ENCODE data around the gene CLCN4.

The CLCN4 gene

DNA sequence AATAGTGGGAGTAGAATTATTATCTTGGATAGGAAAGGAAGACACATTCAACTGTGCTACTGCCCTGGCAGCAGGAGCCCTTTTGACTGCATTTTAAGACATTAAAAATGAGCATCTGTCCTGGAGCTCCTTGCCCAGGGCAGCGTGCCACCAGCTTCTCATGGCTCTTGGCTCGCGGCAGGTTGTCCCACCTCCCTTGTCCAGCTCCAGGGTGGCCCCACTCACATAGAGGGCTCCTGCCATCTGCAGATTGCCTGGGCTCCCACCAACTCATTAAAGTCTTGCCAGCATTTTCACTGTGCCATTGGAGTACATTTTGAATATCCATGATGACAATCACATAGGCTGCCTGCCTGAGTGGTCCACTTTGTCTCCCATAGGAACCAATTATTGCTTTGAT lies 27.0 kb downstream of the CLCN4 start:
- no peak for TF ChIP-seq GATA2 (IDR thresholded peaks at IDR 0.05; ENCODE audit: low read depth, low read length)
- TF ChIP-seq GATA3 (IDR thresholded peaks at IDR 0.05; ENCODE audit: low read depth, low read length), result no peak

DNA sequence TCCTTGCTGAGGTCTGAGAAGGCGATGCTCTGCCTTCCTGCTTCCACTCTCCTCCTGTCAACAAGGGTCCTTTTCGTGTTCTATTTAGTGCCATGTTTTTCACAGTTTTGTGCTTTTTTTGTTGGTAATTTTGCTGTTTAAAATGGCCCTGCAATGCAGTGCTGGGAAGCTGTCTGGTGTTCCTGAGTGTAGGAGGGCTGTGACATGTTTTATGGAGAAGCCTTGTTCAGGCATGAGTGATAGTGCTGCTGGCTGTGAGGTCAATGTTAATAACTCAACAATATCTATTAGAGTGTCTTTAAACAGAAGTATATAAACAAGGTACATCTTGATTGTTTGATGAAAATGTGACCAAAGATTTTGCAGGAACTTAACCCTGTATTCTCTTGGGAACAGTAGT lies 27.6 kb downstream of the CLCN4 start:
- TF ChIP-seq GATA3 (IDR thresholded peaks at IDR 0.05; ENCODE audit: low read depth, low read length), result no peak
- TF ChIP-seq GATA2 (IDR thresholded peaks at IDR 0.05; ENCODE audit: low read depth, low read length), result no peak

DNA sequence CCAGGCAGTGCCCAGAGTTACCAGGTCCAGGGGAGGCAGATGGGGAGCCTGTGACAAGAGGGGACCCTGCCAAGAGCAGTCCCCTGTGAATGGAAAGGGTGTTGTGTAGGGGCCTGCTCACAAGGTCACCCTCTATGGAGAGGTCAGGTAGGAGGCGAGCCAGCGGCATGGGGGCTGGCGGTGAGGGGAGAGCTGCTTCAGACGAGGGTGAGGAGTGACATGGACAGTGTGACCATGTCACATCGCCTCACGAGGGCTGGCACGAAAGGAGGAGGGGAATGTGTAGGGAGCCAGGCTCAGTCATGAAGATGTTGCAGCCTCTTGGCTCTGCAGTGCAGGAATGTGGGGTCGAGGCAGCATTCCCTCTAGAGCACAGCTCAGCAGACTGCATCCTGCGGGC lies 29.6 kb downstream of the CLCN4 start:
- TF ChIP-seq GATA2 (IDR thresholded peaks at IDR 0.05; ENCODE audit: low read depth, low read length) (no peak), GATA3 (IDR thresholded peaks at IDR 0.05; ENCODE audit: low read depth, low read length) (no peak)

DNA sequence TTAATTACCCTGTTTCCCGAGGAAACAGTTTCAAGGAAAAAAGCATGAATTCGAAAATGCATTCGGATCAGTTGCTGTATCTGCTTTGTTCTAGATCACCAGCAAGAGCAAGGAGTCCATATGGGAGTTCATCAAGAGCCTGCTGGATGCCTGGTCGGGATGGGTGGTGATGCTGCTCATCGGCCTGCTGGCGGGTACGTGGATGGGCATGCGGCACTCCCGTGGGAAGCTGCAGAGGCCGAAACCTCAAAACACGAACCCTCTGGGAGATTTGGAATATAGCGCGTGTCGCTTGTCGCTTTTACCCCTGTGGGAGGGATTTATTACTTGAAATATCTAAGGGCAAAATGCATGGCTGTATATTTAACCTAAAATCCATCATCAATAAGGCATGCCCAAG lies 30.6 kb downstream of the CLCN4 start:
- TF ChIP-seq GATA3 (IDR thresholded peaks at IDR 0.05; ENCODE audit: low read depth, low read length) (no peak), GATA2 (IDR thresholded peaks at IDR 0.05; ENCODE audit: low read depth, low read length) (no peak)

DNA sequence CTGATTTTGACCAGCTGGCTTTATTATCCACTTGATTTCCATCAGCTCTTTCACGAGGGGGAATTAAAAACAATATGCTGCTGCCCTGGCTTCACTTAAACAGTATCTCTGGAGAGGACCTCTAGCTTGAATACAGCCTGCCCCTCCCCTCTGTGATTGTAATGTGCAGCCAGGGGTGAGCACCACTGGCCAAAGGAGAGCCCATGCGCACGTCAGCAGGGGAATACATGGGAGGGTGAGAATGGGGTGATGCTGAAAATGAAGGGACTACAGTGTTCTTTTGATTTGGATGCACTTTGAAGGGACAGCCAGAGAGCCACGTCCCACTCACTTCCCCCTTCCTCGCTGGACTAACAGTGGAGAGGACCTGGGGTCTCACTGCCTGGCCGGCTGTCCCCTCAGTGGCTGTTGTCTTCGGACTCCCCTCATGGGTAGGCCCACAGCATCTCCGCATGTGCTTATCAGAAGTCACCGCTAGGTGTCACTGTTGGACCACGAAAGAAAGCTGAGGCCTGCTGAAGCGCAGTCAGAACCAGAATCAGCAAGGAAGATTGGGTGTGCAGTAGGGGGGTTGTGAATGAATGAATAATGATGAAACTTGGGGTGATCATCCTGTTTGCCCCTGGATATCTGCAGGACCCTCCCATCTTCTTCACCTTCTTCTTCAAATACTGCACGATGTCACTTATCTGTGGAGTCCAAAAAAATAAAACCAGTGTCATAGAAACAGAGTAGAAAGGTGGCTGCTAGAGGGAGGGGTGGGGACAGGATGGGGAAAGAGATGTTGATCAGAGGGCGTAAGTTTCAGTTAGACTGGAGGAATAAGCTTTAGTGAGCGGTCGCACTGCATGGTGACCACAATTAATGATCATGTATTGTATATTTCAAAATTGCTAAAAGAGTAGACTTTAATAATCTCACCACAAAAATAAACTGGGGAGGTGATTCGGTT lies 32.8 kb downstream of the CLCN4 start:
- TF ChIP-seq GATA2 (IDR thresholded peaks at IDR 0.05; ENCODE audit: low read depth, low read length) (no peak), GATA3 (IDR thresholded peaks at IDR 0.05; ENCODE audit: low read depth, low read length) (no peak)

DNA sequence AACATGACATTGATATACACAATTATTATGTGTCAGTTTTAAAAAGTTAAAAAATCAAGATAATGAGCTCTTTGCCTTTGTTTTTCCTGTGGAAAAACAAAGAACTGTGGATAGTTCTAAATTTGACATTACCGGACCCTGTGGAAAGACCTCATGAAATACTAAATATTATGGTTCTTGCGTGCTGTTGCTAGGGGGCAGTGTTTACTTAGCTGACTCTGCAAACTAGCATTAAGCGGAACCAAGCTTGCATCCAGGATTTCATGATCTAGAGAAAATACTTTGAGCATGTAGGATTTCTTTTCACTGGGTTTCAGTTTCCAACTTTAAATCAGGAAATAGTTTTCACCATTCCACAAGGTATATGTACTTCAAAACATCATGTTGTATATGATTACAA lies 33.6 kb downstream of the CLCN4 start:
- TF ChIP-seq GATA2 (IDR thresholded peaks at IDR 0.05; ENCODE audit: low read depth, low read length) (no peak), GATA3 (IDR thresholded peaks at IDR 0.05; ENCODE audit: low read depth, low read length) (no peak)

DNA sequence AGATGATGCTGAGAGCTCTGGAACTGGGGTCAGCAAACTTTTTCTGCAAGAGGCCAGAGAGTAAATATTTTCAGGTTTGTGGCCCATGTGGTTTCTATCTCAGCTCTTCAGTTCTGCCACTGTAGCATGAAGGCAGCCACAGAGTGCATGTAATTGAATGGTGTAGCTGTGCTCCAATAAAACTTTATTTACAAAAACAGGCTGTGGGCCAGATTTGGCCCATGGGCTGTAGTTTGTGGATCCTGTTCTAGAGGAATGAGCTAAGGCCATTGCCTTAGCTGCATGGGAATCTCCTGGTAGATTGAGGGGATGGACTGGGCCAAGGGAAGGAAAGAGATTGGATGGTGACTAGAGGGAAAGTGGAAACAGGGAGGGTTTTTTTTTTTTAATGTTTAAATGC lies 36.8 kb downstream of the CLCN4 start:
- TF ChIP-seq GATA3 (IDR thresholded peaks at IDR 0.05; ENCODE audit: low read depth, low read length) (no peak), GATA2 (IDR thresholded peaks at IDR 0.05; ENCODE audit: low read depth, low read length) (no peak)

DNA sequence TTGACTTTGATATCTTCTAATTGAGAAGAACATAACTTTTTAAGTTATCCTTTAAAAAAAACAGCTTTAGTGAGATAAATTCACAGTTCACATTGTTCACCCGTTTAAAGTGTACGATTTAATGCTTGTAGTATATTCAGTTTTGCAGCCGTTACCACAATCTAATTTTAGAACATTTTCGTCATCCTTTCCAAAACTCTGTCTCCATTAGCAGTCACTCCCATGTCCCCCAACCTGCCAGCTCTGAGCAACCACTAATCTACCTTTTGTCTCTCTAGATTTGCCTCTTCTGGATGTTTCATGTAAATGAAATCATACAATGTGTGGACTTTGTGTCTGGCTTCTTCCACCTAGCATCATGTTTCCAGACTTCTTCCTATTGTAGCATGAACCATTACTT lies 38.6 kb downstream of the CLCN4 start:
- TF ChIP-seq GATA2 (IDR thresholded peaks at IDR 0.05; ENCODE audit: low read depth, low read length) (no peak), GATA3 (IDR thresholded peaks at IDR 0.05; ENCODE audit: low read depth, low read length) (no peak)

DNA sequence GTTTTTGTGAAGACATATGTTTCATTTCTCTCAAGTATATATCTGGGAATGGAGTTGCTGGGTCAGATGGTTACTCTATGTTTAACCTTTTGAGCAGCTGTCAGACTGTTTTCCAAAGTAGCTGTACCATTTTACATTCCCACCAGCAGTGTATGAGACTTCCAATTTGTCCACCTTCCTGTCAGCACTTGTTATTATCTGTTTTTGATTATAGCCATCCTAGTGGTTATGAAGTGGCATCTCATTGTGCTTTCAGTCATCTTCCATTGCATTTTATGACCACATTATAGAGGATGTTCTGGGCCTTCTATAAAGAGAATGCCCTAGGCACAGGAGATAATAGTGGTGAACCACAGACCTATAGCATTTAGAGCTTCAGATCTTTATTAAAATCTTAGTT lies 39.2 kb downstream of the CLCN4 start:
- TF ChIP-seq GATA3 (IDR thresholded peaks at IDR 0.05; ENCODE audit: low read depth, low read length) (no peak), GATA2 (IDR thresholded peaks at IDR 0.05; ENCODE audit: low read depth, low read length) (no peak)

DNA sequence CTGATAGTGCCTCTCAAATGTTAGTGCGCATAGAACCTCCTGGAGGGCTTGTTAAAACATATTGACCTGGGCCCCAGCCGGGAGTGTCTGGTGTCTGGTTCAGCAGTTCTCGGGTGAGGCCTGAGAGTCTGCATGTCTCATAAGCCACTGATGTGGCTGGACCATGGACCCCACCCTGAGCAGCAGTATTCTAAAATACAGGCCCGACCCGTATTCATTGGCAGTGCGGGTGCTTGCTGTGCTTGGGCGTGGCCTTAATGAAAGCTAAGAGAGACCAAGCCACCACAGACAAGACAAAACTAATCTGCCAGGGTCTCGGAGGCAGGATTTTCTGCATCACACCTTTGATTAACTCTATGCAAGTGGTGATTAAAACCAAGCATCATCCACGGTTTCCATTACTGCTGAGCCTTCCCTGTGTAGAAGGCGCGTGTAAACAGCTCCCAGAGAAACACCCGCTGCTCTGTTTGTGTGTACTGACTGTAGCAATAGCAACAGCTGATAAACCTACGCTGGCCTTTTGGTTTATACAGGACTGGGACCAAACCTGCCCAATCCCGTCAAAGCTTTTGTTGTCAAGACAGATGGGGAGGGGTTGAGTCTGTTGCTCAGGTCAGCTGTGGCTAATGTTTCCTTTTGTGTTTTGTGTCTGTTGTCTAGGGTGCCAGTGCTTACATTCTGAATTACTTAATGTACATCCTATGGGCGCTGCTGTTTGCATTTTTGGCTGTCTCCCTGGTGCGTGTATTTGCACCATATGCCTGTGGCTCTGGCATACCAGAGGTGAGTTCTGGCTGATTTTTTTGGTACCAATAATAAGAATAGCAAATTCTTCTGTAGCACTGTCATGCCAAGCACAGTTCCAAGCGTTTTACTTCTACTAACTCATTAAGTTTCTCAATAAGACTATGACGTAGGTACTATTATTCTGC lies 40.8 kb downstream of the CLCN4 start:
- TF ChIP-seq GATA3 (IDR thresholded peaks at IDR 0.05; ENCODE audit: low read depth, low read length), result no peak
- no peak for TF ChIP-seq GATA2 (IDR thresholded peaks at IDR 0.05; ENCODE audit: low read depth, low read length)

DNA sequence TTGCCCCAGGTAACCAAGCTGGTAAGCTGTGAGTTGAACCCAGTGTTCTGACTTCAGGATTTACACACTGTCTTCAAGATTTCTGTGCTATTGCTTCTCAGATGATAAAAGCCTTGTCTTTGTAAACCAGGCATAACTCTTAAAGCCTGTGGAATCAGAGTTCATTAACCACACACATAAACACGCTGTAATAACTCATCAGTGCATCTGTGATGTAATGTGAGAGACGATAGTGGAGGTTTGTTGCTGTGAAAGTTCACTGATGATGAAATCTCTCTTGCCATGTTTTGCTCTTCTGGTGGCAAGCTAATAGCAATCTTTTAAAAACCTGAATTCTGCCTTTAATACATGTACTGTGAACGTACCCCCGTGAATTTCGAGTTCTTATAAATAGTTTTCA lies 41.5 kb downstream of the CLCN4 start:
- TF ChIP-seq GATA3 (IDR thresholded peaks at IDR 0.05; ENCODE audit: low read depth, low read length) (no peak), GATA2 (IDR thresholded peaks at IDR 0.05; ENCODE audit: low read depth, low read length) (no peak)

DNA sequence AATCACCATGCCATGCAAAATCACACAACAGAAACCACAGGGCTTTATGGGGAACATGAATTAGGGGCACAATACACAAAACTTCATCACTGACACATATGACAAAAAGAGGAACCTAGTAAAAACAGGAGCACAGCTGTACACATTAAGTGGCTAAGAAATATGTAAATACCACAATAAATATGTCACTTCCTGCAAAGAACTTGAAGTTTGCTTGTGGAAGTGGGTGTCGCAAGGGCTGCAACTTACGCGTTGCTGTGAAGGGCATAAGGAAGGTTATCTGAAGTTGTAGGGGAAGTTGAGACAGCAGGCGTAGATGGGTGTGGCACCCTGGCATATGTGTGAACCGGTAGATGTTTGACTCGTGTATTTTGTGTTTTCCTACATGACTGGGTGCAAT lies 42.4 kb downstream of the CLCN4 start:
- TF ChIP-seq GATA2 (IDR thresholded peaks at IDR 0.05; ENCODE audit: low read depth, low read length), result no peak
- TF ChIP-seq GATA3 (IDR thresholded peaks at IDR 0.05; ENCODE audit: low read depth, low read length), result no peak

DNA sequence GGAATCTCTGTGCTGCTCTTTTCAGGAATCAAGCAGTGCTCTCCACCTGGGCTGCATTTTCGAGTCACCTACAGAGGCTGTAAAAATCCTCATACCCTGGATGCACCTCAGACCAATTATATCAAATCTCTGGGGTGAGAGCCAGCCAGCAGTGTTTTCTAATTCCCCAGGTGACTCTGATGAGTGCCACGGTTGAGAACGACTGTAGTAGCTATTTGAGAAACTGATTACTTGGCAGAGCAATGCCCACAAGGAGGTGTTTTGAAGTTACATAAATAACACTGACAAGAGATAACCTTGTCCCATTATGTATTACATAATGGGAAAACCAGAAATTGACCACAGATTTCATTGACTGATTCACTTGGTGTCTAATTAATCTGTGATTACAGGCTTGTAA lies 46.8 kb downstream of the CLCN4 start:
- TF ChIP-seq GATA3 (IDR thresholded peaks at IDR 0.05; ENCODE audit: low read depth, low read length), result no peak
- no peak for TF ChIP-seq GATA2 (IDR thresholded peaks at IDR 0.05; ENCODE audit: low read depth, low read length)

DNA sequence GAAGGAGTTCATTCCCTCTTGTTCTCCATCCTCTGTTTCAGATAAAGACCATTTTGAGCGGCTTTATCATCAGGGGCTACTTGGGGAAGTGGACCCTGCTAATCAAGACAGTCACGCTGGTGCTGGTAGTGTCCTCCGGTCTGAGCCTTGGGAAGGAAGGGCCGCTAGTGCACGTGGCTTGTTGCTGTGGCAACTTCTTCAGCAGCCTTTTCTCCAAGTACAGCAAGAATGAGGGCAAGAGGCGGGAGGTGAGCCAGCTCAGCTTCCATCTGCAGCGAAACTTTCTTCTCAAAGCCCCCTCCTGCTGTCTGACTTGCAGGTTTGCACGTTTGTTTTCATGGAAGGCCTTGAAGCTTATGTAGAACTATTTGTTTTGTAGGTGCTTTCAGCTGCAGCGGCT lies 49.5 kb downstream of the CLCN4 start:
- no peak for TF ChIP-seq GATA3 (IDR thresholded peaks at IDR 0.05; ENCODE audit: low read depth, low read length)
